IMR-90 (cell line): Measurements from ENCODE around the gene FAT1. TPM values are rescaled to one million over a fixed set of nuclear protein-coding genes. Genes with fewer than 3 reads are reported as not detected.

ENCODE experiments used
- ATAC-seq: fragments of 200-7000 bp; cut with Tn5 transposase; 2 replicates; pipeline ENCODE4 v1.9.1; 2020; ENCODE audit warnings: low read depth, mild to moderate bottlenecking, moderate library complexity
- BruUV-seq: library from RNA; stranded (reverse); fragments of 400-500 nt; replicated peaks from 2 replicates; lab custom pipeline; 2021; lab: Mats Ljungman, UMichigan
- CTCF ChIA-PET: fragments of 300-600 bp; formaldehyde crosslinking; extraction: SDS; loops from one replicate; lab custom pipeline; 2021; ENCODE audit warnings: antibody characterized with exemption; lab: Yijun Ruan, JAX
- POLR2A ChIA-PET: fragments of 300-600 bp; sonication (Branson Sonifier 250); formaldehyde crosslinking; loops from one replicate; lab custom pipeline; 2022; ENCODE audit warnings: antibody characterized with exemption; ENCODE audit not compliant: unreplicated experiment; lab: Charles Lee
- DNase-seq: peaks from one replicate; pipeline ENCODE4 v3.0.0; 2013
- H2AFZ ChIP-seq: replicated peaks from 2 replicates; pipeline ENCODE3; 2013; ENCODE audit warnings: low read length, mild to moderate bottlenecking; ENCODE audit not compliant: poor library complexity
- H2AK5ac ChIP-seq: 2 replicates; pipeline ENCODE4 v1.6.1; 2013; ENCODE audit warnings: low read depth, low read length, inconsistent platforms
- H2AK9ac ChIP-seq: replicated peaks from 2 replicates; pipeline ENCODE3; 2013; ENCODE audit warnings: mild to moderate bottlenecking, low read depth, low read length, moderate library complexity; ENCODE audit not compliant: poor library complexity
- H2BK120ac ChIP-seq: 2 replicates; pipeline ENCODE4 v1.6.1; 2013; ENCODE audit warnings: low read depth, low read length, inconsistent platforms
- H2BK15ac ChIP-seq: 3 replicates; pipeline ENCODE4 v1.6.1; 2013; ENCODE audit warnings: low read depth, low read length, inconsistent platforms
- H2BK20ac ChIP-seq: 2 replicates; pipeline ENCODE4 v1.6.1; 2013; ENCODE audit warnings: low read depth, mild to moderate bottlenecking, inconsistent platforms, low read length, moderate library complexity
- H2BK5ac ChIP-seq: 2 replicates; pipeline ENCODE4 v1.6.1; 2013; ENCODE audit warnings: mild to moderate bottlenecking, low read depth, low read length, inconsistent platforms; ENCODE audit not compliant: poor library complexity, severe bottlenecking
- H3K14ac ChIP-seq: replicated peaks from 2 replicates; pipeline ENCODE4 v1.6.1; 2013; ENCODE audit warnings: low read depth, low read length, inconsistent platforms
- H3K18ac ChIP-seq: 2 replicates; pipeline ENCODE4 v1.6.1; 2013; ENCODE audit warnings: low read depth, low read length, control low read depth
- H3K23ac ChIP-seq: 2 replicates; pipeline ENCODE4 v1.6.1; 2013; ENCODE audit warnings: low read depth, low read length, inconsistent platforms
- H3K27ac ChIP-seq: 2 replicates; pipeline ENCODE4 v1.5.1; 2013; ENCODE audit warnings: mild to moderate bottlenecking, control low read depth, low read length; ENCODE audit not compliant: insufficient read depth
- H3K27me3 ChIP-seq: 2 replicates; pipeline ENCODE4 v1.6.1; 2013; ENCODE audit warnings: low read length; ENCODE audit not compliant: control insufficient read depth, insufficient read depth
- H3K36me3 ChIP-seq: 2 replicates; pipeline ENCODE4 v1.6.1; 2013; ENCODE audit warnings: low read length, mixed read lengths; ENCODE audit not compliant: control insufficient read depth, insufficient read depth
- H3K4ac ChIP-seq: 2 replicates; pipeline ENCODE4 v1.6.1; 2013; ENCODE audit warnings: low read depth, low read length, inconsistent platforms
- H3K4me1 ChIP-seq: 2 replicates; pipeline ENCODE4 v1.6.1; 2013; ENCODE audit warnings: low read length, mixed read lengths; ENCODE audit not compliant: control insufficient read depth, insufficient read depth
- H3K4me2 ChIP-seq: 2 replicates; pipeline ENCODE4 v1.6.1; 2013; ENCODE audit warnings: low read depth, mild to moderate bottlenecking, control low read depth, low read length, moderate library complexity
- H3K4me3 ChIP-seq: 2 replicates; pipeline ENCODE4 v1.5.1; 2013; ENCODE audit warnings: low read depth, mild to moderate bottlenecking, control low read depth, low read length, moderate library complexity; ENCODE audit not compliant: insufficient read depth
- H3K56ac ChIP-seq: 2 replicates; pipeline ENCODE4 v1.6.1; 2013; ENCODE audit warnings: low read length, inconsistent platforms; ENCODE audit not compliant: insufficient read depth; ENCODE audit errors: extremely low read depth
- H3K79me1 ChIP-seq, 2 experiments: 2 replicates each; pipeline ENCODE4 v1.6.1; 2013; ENCODE audit warnings: low read length in 2 of 2, inconsistent platforms in 1 of 2, low read depth in 1 of 2
- H3K9ac ChIP-seq: 2 replicates; pipeline ENCODE4 v1.6.1; 2013; ENCODE audit warnings: low read depth, low read length, control low read depth
- H3K9me1 ChIP-seq: 2 replicates; pipeline ENCODE4 v1.6.1; 2013; ENCODE audit warnings: low read length, inconsistent platforms; ENCODE audit not compliant: insufficient read depth
- H3K9me3 ChIP-seq: 2 replicates; pipeline ENCODE4 v1.6.1; 2013; ENCODE audit warnings: low read length; ENCODE audit not compliant: control insufficient read depth, insufficient read depth
- H4K20me1 ChIP-seq: 2 replicates; pipeline ENCODE4 v1.6.1; 2013; ENCODE audit warnings: low read length, inconsistent platforms; ENCODE audit not compliant: insufficient read depth
- H4K5ac ChIP-seq: 2 replicates; pipeline ENCODE4 v1.6.1; 2013; ENCODE audit warnings: mild to moderate bottlenecking, low read depth, low read length, control low read depth
- H4K8ac ChIP-seq, 2 experiments: 2 replicates each; pipeline ENCODE4 v1.6.1; 2013; ENCODE audit warnings: low read depth in 2 of 2, low read length in 2 of 2, control low read depth in 1 of 2, inconsistent platforms in 1 of 2
- H4K91ac ChIP-seq: 2 replicates; pipeline ENCODE4 v1.6.1; 2013; ENCODE audit warnings: low read depth, low read length, inconsistent platforms; ENCODE audit not compliant: insufficient read depth
- BHLHE40 ChIP-seq: fragments of 150-350 bp; IDR thresholded peaks from 2 replicates; pipeline ENCODE4 v1.6.1; 2016; ENCODE audit warnings: mild to moderate bottlenecking, low read depth, low read length
- CEBPB ChIP-seq: IDR thresholded peaks from 2 replicates; pipeline ENCODE4 v1.6.1; 2012; ENCODE audit warnings: low read depth, low read length, improper control_type of control experiment
- CHD1 ChIP-seq: IDR thresholded peaks from 2 replicates; pipeline ENCODE4 v1.6.1; 2012; ENCODE audit warnings: low read depth, low read length, improper control_type of control experiment
- ELK1 ChIP-seq: fragments of 150-350 bp; IDR thresholded peaks from 2 replicates; pipeline ENCODE4 v1.6.1; 2016; ENCODE audit warnings: low read depth, mild to moderate bottlenecking, low read length, moderate library complexity, borderline replicate concordance
- MAFK ChIP-seq: IDR thresholded peaks from 2 replicates; pipeline ENCODE4 v1.6.1; 2012; ENCODE audit warnings: low read depth, low read length, improper control_type of control experiment
- MAZ ChIP-seq: IDR thresholded peaks from 2 replicates; pipeline ENCODE4 v1.6.1; 2012; ENCODE audit warnings: low read depth, mild to moderate bottlenecking, low read length, improper control_type of control experiment, moderate library complexity, borderline replicate concordance
- MXI1 ChIP-seq: IDR thresholded peaks from 2 replicates; pipeline ENCODE4 v1.6.1; 2012; ENCODE audit warnings: low read depth, mild to moderate bottlenecking, low read length, moderate library complexity, borderline replicate concordance
- POLR2A ChIP-seq: IDR thresholded peaks from 2 replicates; pipeline ENCODE4 v1.6.1; 2012; ENCODE audit warnings: mild to moderate bottlenecking, low read depth, low read length
- RFX5 ChIP-seq: IDR thresholded peaks from 2 replicates; pipeline ENCODE4 v1.8.0; 2012; ENCODE audit warnings: low read depth, mild to moderate bottlenecking, low read length, moderate library complexity
- SMC3 ChIP-seq: fragments of 150-350 bp; IDR thresholded peaks from 2 replicates; pipeline ENCODE4 v1.6.1; 2016; ENCODE audit warnings: low read depth, mild to moderate bottlenecking, antibody characterized with exemption, low read length, moderate library complexity
- WGBS, 2 experiments: methylation state at CpG; one replicate each; pipeline versions ENCODE4 v1.1.5 to v1.1.7; 2013; ENCODE audit warnings: missing lambda C conversion rate in 2 of 2; ENCODE audit not compliant: insufficient read length in 1 of 2; ENCODE audit errors: extremely low coverage in 2 of 2; 5-methylcytosine and 5-hydroxymethylcytosine counted together
- dilution Hi-C: fragments of 300-500 bp; cut with HindIII; formaldehyde crosslinking; loops from one replicate; pipeline ENCODE4 v1.14.3; 2018; ENCODE audit warnings: low sequenced_read_pairs; ENCODE audit not compliant: unreplicated experiment
- in situ Hi-C: fragments of 300-500 bp; cut with MboI; formaldehyde crosslinking; loops from 3 replicates; pipeline ENCODE4 v1.14.3; 2019; ENCODE audit warnings: low sequenced_read_pairs, inconsistent platforms, mixed read lengths
- intact Hi-C: fragments of 100-400 bp; cut with micrococcal nuclease; formaldehyde crosslinking; loops from 2 replicates; pipeline ENCODE4 v1.10.0; 2022
- polyA plus RNA-seq, 3 experiments: library from polyadenylated mRNA; depleted of rRNA; stranded (reverse); fragments of >200 nt; gene quantifications; 2 replicates each; pipeline ENCODE4 v1.2.3, GENCODE V29; 2012; ENCODE audit warnings: low replicate concordance in 1 of 3
- total RNA-seq: library from RNA; depleted of rRNA; stranded (reverse); fragments of >200 nt; gene quantifications from 2 replicates; pipeline ENCODE4 v1.2.3, GENCODE V29; 2012
- TF ChIP-seq, protein P1 (sequence below): conservative IDR thresholded peaks from 2 replicates; pipeline ENCODE4 v1.5.1; 2012; ENCODE audit warnings: mild to moderate bottlenecking, low read depth, low read length, improper control_type of control experiment

FAT1 gene
- total and polyA plus RNA-seq, 2 of the 4 experiments (the other 2 are of a cell fraction): 156 to 519 TPM

DNA sequence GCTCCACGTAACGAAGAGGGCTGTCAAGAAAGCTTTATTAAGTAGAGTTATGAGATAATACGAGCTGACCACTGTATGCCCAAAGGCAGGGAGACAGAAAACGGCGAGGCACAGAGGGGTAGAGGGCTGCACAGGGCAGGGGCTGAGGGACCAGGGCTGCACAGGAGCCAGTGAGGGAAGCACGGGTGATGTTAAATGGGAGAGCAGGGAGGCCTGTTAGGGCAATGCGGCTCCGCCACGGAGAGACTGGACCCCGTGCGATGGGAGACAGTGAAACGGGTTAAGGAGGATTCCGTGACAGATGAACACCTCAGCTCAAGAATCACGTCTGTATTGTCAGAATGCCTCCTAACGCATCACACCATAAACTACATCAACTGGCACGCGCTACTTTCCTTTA, 25.1 kb downstream of the FAT1 start:
- Histone ChIP-seq H4K91ac (no peak overlapping the region), H3K79me1 (peaks cover 4 to 67% of the 10 kb centered on the region in 2 experiments; a peak in 3 of 4 replicates), H3K9me3 (no peaks in the 10 kb centered on the region), H3K36me3 (peaks cover 44% of the 10 kb centered on the region), H2BK5ac (no peak overlapping the region), H2AK5ac (no peak overlapping the region), H4K8ac (no peak overlapping the region), H2BK20ac (no peak overlapping the region), H3K23ac (no peak overlapping the region), H3K9me1 (peaks cover 33% of the 10 kb centered on the region), H3K14ac (no peak overlapping the region), H3K27me3 (no peaks in the 10 kb centered on the region), H3K4me1 (peaks cover 20% of the 10 kb centered on the region), H3K4ac (no peak overlapping the region), H3K56ac (no peak overlapping the region), H2BK15ac (no peak overlapping the region), H2AFZ (no peak overlapping the region), H3K4me2 (no peak overlapping the region), H4K20me1 (peaks cover 98% of the 10 kb centered on the region), H3K9ac (no peak overlapping the region), H3K18ac (no peak overlapping the region), H4K5ac (no peak overlapping the region), H3K27ac (no peak overlapping the region), H3K4me3 (no peak overlapping the region), H2AK9ac (no peak overlapping the region), H2BK120ac (no peak overlapping the region)
- ChIA-PET CTCF (no interaction called here), POLR2A (no interaction called here)
- DNase-seq (no peak), ATAC-seq (no peak)
- intact Hi-C loops (no loop called here), dilution Hi-C loops (no loop called here), in situ Hi-C loops (no loop called here)
- no TSS peak for BruUV-seq
- 100% methylated on average over 3 of the region's 17 CpGs; no CpG with 5 or more reads in 1 of the 2 experiments for WGBS, 2 experiments
- no peak for TF ChIP-seq BHLHE40
- no peak for TF ChIP-seq MXI1
- no peak for TF ChIP-seq ELK1
- TF ChIP-seq CHD1: no peak
- no peak for TF ChIP-seq RFX5
- TF ChIP-seq, protein P1, sequence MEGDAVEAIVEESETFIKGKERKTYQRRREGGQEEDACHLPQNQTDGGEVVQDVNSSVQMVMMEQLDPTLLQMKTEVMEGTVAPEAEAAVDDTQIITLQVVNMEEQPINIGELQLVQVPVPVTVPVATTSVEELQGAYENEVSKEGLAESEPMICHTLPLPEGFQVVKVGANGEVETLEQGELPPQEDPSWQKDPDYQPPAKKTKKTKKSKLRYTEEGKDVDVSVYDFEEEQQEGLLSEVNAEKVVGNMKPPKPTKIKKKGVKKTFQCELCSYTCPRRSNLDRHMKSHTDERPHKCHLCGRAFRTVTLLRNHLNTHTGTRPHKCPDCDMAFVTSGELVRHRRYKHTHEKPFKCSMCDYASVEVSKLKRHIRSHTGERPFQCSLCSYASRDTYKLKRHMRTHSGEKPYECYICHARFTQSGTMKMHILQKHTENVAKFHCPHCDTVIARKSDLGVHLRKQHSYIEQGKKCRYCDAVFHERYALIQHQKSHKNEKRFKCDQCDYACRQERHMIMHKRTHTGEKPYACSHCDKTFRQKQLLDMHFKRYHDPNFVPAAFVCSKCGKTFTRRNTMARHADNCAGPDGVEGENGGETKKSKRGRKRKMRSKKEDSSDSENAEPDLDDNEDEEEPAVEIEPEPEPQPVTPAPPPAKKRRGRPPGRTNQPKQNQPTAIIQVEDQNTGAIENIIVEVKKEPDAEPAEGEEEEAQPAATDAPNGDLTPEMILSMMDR: no peak
- TF ChIP-seq MAFK: no peak
- no peak for TF ChIP-seq POLR2A
- no peak for TF ChIP-seq MAZ
- no peak for TF ChIP-seq CEBPB
- no peak for TF ChIP-seq SMC3
